Measurements from ENCODE around the gene NRXN3.

GRCh38 chr14:78469947-78470346, 299.8 kb downstream of the NRXN3 start:
- TF ChIP-seq CTCF (conservative IDR thresholded peaks at IDR 0.05; ENCODE audit: low read length): no peak
- TF ChIP-seq EZH2phosphoT487 (IDR thresholded peaks at IDR 0.05; ENCODE audit: borderline replicate concordance, low read depth, low read length): no peak
